IgD-negative memory B cell (primary cell): ENCODE data around the gene ASGR1. TPM values are rescaled to one million over a fixed set of nuclear protein-coding genes. Genes with fewer than 3 reads are reported as not detected.

Experiments
- H3K27ac Mint-ChIP-seq, 3 donors: one replicate each; pipeline ENCODE4 v1.8.0; 2020 to 2022; ENCODE audit warnings: mild to moderate bottlenecking in 3 of 3, mixed read lengths in 3 of 3, moderate library complexity in 1 of 3
- H3K27me3 Mint-ChIP-seq: one replicate; pipeline ENCODE4 v1.8.0; 2021; ENCODE audit warnings: mixed read lengths
- H3K36me3 Mint-ChIP-seq: one replicate; pipeline ENCODE4 v1.8.0; 2020; ENCODE audit warnings: mild to moderate bottlenecking, mixed read lengths
- H3K4me1 Mint-ChIP-seq, 3 donors: one replicate each; pipeline ENCODE4 v1.8.0; 2020 to 2022; ENCODE audit warnings: mixed read lengths in 3 of 3, mild to moderate bottlenecking in 1 of 3
- H3K4me3 Mint-ChIP-seq, 4 donors: one replicate each; pipeline ENCODE4 v1.8.0; 2020 to 2022; ENCODE audit warnings: mild to moderate bottlenecking in 4 of 4, mixed read lengths in 4 of 4, moderate library complexity in 3 of 4
- H3K9me3 Mint-ChIP-seq, 3 donors: one replicate each; pipeline ENCODE4 v1.8.0; 2020 to 2021; ENCODE audit warnings: mixed read lengths in 3 of 3, mild to moderate bottlenecking in 1 of 3
- polyA plus RNA-seq: library from polyadenylated mRNA; unstranded; fragments of 300-500 nt; fragmentation: Illumina TruSeq; gene quantifications from one replicate; pipeline ENCODE4 v1.2.3, GENCODE V29; 2021

Gene ASGR1
- polyA plus RNA-seq, 1 donor from 2014 or later: 0.50 TPM

DNA sequence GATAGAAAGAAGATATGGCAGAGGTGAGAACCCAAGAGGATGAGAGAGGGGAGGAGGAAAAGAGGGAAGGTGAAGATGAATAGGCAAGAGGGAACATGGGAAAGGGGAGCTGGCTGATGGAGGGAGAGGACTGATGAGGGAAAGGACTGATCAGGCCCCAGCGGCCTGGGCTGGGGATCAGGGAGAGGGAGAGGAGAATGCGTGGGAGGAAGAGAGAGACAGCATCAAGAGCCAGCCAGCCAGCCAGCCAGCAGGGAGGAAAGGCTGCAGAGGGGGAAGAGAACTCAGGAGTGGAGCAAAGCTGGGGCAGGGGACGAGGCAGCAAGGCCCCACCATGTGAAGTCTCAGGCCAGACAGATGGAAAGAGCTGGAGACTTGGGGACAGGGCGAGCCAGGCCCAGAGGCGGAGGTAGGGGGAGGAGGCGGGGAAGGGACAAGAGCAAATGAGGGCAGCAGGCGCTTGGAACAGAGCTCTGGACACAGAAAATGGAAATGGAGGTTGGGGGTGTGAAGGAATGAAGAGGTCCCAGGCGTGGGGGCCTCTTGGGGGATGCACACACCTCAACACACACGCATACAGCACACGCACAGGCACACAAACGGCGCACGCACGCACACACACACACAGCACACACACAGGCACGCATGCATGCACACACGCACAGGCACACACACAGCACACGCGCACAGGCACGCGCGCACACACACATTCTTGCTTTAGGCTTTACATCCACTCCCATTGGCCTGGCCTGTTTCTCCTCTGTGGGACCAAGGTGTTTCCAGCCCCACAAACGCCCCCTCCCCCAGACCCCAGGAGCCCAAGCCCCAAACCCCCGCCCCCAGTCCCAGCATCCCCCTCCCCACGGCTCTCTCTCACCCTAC is 28.2 kb upstream of the ASGR1 start:
- Mint-ChIP-seq H3K27me3 (peaks cover 2% of the 10 kb centered on the region), H3K9me3 (no peaks in the 10 kb centered on the region), H3K4me3 (peak overlapping the region in 2 of 4 donors; percentile 28 to 40), H3K36me3 (peaks cover 2% of the 10 kb centered on the region), H3K27ac (peak overlapping the region in 2 of 3 donors; percentile 25 to 30), H3K4me1 (peaks cover 18 to 23% (median 21%) of the 10 kb centered on the region in 3 donors)

DNA sequence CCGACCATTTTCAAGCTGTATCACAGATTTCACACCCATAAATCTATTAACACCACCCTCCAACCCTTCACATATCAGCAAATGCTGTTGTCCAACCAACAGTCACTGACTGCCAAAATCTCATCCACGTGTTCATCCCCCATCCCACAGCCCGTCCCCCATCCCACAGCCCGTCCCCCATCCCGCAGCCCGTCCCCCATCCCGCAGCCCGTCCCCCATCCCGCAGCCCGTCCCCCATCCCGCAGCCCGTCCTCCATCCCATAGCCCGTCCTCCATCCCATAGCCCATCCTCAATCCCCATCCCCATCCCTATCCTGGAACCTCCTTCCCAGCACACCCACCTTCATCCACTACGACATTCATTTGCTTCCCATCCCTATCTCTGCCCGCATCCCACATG is 26.4 kb upstream of the ASGR1 start:
- peaks cover 2% of the 10 kb centered on the region for H3K36me3 Mint-ChIP-seq
- peaks cover 17 to 18% (median 18%) of the 10 kb centered on the region in 3 donors for H3K4me1 Mint-ChIP-seq
- H3K9me3 Mint-ChIP-seq: no peaks in the 10 kb centered on the region
- peak overlapping the region; percentile 92 to 98 (median 98) for H3K27ac Mint-ChIP-seq
- H3K4me3 Mint-ChIP-seq: peak overlapping the region; percentile 84 to 97 (median 90)
- H3K27me3 Mint-ChIP-seq: no peaks in the 10 kb centered on the region

DNA sequence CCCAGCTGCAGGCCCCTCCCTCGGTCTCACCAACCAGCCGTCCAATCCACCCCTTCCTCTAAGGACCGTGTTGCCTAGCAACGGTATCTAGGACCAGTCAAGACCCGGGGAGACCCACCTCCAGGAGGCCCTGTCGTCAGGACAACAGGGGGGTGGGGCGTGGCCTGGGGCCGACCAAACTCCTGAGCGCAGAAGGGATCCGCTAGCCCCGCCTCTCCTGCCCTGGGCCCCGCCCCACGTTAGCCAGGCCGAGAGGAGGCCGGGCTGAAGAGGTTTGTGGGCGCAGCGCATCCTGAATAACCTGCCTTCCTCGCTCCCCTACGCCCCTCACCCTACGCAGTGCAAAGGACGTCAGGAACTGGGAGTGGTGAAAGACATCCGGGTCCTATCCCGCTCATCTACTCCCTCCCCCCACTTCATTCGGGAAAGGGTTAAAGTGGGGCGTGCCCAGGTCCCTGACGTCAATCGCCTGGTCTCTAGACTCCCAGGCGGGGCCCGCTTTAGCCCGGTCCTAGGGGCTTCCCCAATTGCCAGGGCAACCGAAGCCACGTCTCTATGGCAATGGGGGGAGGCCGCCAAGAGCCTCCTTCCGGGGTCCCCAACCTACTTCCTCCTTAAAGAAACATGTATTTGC is 25.8 kb upstream of the ASGR1 start:
- peaks cover 17 to 18% (median 18%) of the 10 kb centered on the region in 3 donors for H3K4me1 Mint-ChIP-seq

DNA sequence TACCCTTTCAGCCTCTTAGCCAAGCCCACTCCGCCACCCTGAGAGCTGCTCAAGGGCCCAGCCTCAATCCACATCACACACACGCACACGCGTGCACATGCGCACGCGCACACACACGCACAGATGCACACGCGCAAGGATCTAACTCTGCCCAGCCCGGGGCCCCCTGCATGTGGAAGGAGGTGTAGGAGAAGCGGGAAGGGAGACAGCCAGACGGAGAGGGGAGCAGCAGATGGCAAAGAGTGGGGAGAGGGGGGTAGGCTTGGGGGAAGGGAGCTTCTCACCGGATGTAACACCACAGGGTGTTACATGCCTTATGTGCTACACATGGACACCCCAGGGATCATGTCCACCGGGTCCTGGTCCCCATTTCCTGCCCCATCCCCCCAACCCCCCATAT is 25.2 kb upstream of the ASGR1 start:
- peaks cover 2% of the 10 kb centered on the region for H3K36me3 Mint-ChIP-seq
- no peaks in the 10 kb centered on the region for H3K9me3 Mint-ChIP-seq
- peak overlapping the region; percentile 84 to 97 (median 90) for H3K4me3 Mint-ChIP-seq
- no peaks in the 10 kb centered on the region for H3K27me3 Mint-ChIP-seq
- peak overlapping the region; percentile 92 to 98 (median 98) for H3K27ac Mint-ChIP-seq
- peaks cover 17 to 18% (median 18%) of the 10 kb centered on the region in 3 donors for H3K4me1 Mint-ChIP-seq

More for the DNA sequence above, 25.8 kb upstream of the ASGR1 start:
- H3K27ac Mint-ChIP-seq: peak overlapping the region; percentile 92 to 98 (median 98)
- no peaks in the 10 kb centered on the region for H3K9me3 Mint-ChIP-seq
- peaks cover 2% of the 10 kb centered on the region for H3K36me3 Mint-ChIP-seq
- H3K27me3 Mint-ChIP-seq: no peaks in the 10 kb centered on the region
- peak overlapping the region; percentile 84 to 97 (median 90) for H3K4me3 Mint-ChIP-seq

DNA sequence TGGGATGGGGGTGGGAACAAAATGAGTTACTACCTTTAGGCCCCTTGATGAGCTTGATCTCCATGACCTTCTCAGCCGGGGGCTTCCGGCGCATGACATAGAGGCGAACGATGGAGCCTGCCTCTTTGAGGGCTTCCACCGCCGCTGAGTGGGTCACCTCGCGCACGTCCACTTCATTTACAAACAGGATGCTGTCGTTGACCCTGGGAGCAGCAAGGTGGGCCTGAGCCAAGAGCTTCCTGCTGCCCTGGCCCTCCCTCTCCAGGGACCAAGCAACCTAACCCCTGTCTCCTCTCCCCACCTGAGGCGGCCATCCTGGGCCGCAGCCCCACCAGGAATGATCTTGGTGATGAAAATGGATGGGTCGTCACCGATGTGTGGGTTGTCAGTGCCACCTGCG is 24.2 kb upstream of the ASGR1 start:
- Mint-ChIP-seq H3K27ac (peak overlapping the region; percentile 46 to 95 (median 94)), H3K36me3 (peaks cover 2% of the 10 kb centered on the region), H3K27me3 (no peaks in the 10 kb centered on the region), H3K4me1 (peaks cover 17 to 18% (median 18%) of the 10 kb centered on the region in 3 donors), H3K9me3 (no peaks in the 10 kb centered on the region), H3K4me3 (peak overlapping the region in 3 of 4 donors; percentile 3 to 39 (median 16))

DNA sequence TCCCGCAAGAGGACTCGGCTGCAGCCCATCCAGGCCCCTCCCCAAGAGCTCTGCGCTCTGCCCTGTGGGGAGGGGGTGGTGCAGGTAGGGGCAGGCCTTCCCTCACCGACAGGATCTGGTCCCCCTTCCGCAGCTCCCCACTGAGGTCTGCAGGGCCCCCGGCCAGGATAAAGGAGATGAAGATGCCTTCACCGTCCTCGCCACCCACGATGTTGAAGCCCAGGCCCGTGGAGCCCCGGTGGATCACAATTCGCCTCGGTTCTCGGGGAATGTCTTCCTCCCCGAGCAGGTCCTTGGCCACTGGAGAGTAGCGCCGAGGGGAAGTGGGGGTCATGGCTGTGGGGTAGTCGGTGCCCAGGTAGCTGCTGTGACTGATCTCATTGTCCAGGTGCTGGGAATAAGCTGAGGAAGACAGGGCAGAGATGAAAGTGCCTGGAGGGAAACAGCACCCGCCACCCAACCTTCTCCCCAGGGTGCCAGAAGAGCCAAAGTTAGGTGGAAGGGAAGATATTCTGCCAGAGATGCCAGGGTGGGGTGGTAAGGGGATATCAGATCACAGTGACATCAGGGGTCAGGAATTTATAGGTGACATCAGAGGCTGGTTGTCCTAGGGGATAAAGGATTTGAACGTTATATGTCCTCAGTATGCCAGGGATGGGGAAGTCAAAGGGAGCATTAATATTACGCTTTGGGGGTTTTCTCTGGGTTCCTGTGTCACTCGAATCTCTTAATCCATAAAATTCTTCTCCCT is 17.7 kb upstream of the ASGR1 start:
- Mint-ChIP-seq H3K27ac (no peak overlapping the region), H3K4me3 (no peak overlapping the region), H3K36me3 (peaks cover 1% of the 10 kb centered on the region), H3K9me3 (peaks cover 0 to 2% (median 0%) of the 10 kb centered on the region in 3 donors), H3K4me1 (no peaks in the 10 kb centered on the region), H3K27me3 (no peaks in the 10 kb centered on the region)

DNA sequence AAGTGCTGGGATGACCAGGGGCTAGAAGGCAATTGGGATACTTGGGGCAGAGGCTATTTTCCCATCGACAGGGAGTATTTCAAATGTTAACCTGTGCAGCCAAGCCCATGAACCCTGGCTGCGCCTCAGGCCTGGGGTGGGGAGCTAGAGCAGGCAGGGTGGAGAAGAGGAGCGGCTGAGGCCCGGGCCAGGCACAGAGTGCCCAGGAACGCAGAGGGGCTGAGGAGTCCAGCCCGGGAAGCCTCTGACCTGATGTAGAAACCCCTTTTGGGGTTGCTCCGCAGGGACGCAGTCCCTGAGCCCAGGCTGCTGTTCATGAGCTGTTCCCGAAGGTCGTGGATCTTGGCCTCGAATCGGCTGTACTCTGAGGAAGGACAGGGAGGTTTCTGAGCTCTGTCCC is 16.8 kb upstream of the ASGR1 start:
- peaks cover 1% of the 10 kb centered on the region for H3K36me3 Mint-ChIP-seq
- H3K9me3 Mint-ChIP-seq: peaks cover 0 to 2% (median 0%) of the 10 kb centered on the region in 3 donors
- no peaks in the 10 kb centered on the region for H3K27me3 Mint-ChIP-seq
- H3K4me1 Mint-ChIP-seq: no peaks in the 10 kb centered on the region
- peak overlapping the region in 1 of 3 donors; percentile 19 for H3K27ac Mint-ChIP-seq
- H3K4me3 Mint-ChIP-seq: no peak overlapping the region

DNA sequence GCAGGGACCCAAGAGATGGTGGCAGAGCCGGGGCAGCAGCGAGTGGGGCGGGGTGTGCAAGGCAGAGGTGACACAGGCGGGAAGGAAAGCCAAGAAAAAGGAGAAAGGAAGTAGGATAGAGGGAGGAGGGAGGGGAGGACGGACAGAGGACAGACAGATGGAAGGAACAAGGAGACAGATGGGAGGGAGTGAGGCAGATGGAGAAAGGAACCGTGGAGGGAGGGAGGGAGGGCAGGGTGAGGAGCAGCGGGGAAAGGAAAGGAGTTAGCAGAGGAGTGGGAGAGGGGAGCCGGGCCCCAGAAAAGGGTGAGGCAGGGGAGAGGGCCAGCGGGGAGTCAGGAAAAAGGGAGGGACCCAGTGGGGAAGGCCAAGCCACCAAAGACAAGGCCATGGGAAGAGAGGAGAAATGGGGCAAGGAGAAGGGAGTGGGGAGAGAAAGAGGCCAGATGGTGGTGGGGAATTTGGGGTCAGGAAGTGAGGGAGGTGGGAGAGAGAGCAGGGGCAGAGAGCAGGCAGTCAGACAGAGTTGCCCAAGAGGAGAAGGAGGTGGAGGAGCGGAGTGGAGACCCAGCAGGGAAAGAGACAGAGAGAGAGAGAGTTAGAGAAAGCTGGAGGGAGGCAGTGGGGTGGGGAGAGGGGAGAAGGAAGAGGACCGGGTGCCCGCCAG is 13.2 kb upstream of the ASGR1 start:
- Mint-ChIP-seq H3K4me3 (no peak overlapping the region), H3K27ac (no peak overlapping the region), H3K27me3 (no peaks in the 10 kb centered on the region), H3K4me1 (no peaks in the 10 kb centered on the region), H3K9me3 (peaks cover 0 to 2% (median 0%) of the 10 kb centered on the region in 3 donors), H3K36me3 (peaks cover 1% of the 10 kb centered on the region)

DNA sequence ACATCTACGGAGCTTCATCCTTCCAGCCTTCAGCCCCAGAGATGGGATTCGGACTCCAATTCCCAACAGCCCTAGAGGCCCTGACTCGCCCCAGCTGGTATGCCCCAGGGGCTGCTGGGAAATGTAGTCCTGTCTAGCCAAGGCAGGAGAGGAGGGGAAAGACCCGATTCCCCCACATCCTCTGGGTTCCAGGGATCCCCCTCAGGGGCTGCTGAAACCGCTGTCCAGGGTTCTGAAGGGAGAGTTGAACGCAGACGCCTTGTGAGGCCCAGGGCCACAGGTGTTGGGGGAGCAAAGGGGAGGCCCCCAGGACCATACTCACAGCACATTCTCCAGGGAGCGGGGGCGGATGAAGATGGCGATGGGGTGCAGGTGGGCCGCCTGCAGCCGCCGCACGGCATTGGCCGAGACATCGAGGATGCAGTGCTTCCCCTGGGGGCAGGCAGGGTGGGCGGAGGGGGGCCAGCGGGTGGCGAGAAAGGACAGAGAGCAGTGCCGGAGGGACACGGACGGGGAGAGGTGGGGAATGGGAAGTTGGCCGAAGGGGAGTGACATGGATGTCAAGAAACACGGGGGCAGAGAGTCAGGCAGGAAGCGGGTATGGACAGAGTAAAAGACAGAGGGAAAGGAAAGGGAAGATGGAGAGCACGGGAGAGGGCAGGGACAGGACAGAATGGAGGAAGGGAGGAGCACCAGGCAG is 12.6 kb upstream of the ASGR1 start:
- Mint-ChIP-seq H3K27ac (no peak overlapping the region), H3K36me3 (peaks cover 1% of the 10 kb centered on the region), H3K4me3 (no peak overlapping the region), H3K4me1 (no peaks in the 10 kb centered on the region), H3K9me3 (peaks cover 0 to 2% (median 0%) of the 10 kb centered on the region in 3 donors), H3K27me3 (no peaks in the 10 kb centered on the region)

DNA sequence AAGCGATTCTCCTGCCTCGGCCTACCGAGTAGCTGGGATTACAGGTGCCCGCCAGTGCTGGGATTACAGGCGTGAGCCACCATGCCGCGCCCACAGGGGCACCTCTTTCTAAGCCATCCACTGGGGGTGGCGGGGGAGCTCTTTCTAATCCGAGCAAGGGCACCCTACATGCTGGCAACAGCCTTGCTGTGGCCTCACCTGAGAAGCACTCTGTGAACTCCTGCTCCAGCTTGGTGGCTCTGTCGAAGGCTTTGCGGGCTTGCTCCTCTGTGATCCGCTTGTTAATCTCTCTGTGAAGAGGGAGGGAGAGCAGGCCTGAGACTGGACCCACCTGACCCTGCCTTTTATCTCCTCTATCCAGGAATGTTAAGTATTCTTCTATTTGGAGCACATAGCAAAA is 11.9 kb upstream of the ASGR1 start:
- Mint-ChIP-seq H3K4me3 (no peak overlapping the region), H3K27me3 (no peaks in the 10 kb centered on the region), H3K9me3 (peaks cover 0 to 2% (median 0%) of the 10 kb centered on the region in 3 donors), H3K36me3 (peaks cover 1% of the 10 kb centered on the region), H3K4me1 (peaks cover 0 to 4% (median 0%) of the 10 kb centered on the region in 3 donors), H3K27ac (no peak overlapping the region)

DNA sequence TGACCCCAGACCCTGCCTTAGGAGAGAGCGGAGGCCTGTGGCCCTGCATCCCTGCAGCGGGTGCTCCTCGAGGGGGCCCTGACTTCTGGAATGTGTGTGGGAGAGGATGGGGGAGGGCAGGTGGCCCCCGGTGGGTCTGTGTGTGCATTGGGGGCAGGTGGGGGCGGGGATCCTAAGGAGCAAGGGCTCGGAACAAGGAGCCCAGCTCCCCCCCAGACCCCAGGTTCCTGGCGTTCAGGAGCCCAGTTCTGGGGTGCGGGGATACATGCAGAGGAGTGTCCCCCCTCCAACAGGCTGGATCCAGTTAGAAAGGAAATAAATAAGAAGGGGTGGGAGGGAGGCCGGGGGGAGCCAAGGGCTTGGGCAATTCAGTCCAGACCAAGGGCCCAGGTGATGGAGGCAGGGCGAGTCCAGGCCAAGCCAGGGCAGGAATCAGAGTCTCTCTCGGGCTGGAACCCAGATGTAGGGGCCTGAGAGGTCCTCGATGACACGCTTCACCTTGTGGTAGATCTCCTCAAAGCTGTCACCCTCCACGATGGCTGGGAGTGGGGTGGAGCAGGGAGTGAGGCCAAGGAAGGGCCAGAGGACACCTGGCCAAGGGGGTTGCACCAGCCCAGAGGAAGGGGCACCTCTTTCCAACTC is 11.2 kb upstream of the ASGR1 start:
- Mint-ChIP-seq H3K9me3 (peaks cover 0 to 2% (median 0%) of the 10 kb centered on the region in 3 donors), H3K4me3 (no peak overlapping the region), H3K36me3 (peaks cover 1% of the 10 kb centered on the region), H3K27me3 (no peaks in the 10 kb centered on the region), H3K27ac (no peak overlapping the region), H3K4me1 (peaks cover 0 to 4% (median 0%) of the 10 kb centered on the region in 3 donors)

DNA sequence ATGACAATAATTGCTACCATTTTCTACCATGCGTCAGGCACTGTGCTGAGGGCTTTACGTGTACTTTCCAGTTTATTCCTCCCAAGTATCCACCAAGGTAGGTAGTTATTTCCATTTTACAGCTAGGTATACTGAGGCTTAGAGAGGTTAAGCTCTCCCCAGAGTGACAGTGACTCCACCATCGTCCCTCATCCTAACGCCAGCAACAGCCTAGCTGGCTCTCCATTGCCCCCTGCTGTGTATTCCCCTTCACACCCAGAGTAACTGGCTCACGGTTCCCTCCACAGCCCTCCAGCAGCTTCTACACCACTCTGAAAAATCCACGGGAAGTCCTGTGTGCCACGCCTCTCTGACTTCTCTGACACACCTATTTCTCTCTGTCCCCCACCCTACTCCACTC is 7.1 kb upstream of the ASGR1 start:
- Mint-ChIP-seq H3K27ac (no peak overlapping the region), H3K9me3 (no peaks in the 10 kb centered on the region), H3K27me3 (no peaks in the 10 kb centered on the region), H3K4me1 (peaks cover 0 to 4% (median 4%) of the 10 kb centered on the region in 3 donors), H3K36me3 (peaks cover 1% of the 10 kb centered on the region), H3K4me3 (no peak overlapping the region)

DNA sequence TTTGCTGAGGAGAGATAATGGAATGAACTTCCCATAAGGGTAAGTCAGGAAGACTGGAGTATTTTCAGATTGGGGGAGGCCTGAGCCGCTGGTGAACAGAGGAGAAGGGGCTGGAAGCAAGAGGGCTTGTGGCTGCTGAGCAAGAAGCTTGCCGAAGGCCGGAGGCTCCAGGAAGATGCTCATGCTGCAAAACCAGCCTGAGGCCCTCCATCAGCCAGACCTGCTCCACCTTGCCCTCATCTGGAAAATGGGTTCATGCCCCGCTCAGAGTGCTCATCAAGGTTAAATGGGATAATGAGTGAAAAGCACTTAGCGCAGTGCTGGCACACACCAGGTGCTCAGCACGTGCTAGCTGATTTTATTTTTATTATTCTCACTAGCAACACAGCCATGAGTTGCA is 5.5 kb upstream of the ASGR1 start:
- Mint-ChIP-seq H3K4me3 (no peak overlapping the region), H3K27me3 (no peaks in the 10 kb centered on the region), H3K4me1 (peaks cover 0 to 4% (median 4%) of the 10 kb centered on the region in 3 donors), H3K9me3 (no peaks in the 10 kb centered on the region), H3K36me3 (peaks cover 1% of the 10 kb centered on the region), H3K27ac (no peak overlapping the region)
